D341Med (cell line): ENCODE data around the gene SPACA5.
A peak's percentile ranks its signal among the peaks of the same experiment; 100 is the strongest.
"Not testable (repeated sequence)": the region's sequence is repeated elsewhere in the genome, so short reads cannot be mapped to it uniquely, and the experiment has no call there.

Experiments used
- DNase-seq: peaks from one replicate; pipeline ENCODE4 v3.0.0; 2012; ENCODE audit warnings: low spot score

SPACA5 gene

DNA sequence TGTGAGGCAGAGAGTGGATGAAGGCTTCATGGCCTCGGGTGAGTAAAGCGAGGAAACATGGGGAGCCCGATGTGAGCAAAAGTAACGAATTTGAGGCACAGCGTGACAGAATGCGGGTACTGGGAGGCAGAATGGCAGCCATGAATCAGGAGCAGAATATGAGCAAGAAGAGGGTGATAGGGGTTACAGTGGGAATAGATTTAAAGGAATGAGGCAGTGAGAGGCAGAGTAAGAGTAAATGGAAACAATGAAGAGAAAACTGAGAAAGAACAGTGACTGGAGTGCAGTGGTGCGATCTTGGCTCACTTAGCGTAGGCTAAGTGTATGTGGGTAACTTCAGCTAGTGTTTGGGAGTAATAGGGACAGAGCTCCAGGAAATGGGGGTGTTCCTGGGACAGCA is at the start of gene SPACA5:
TSS of gene SPACA5 (plus strand) at position 301 of the 400 bp plus-strand sequence. CDS start 815 bp downstream, outside the sequence.
- not testable (repeated sequence) for DNase-seq

DNA sequence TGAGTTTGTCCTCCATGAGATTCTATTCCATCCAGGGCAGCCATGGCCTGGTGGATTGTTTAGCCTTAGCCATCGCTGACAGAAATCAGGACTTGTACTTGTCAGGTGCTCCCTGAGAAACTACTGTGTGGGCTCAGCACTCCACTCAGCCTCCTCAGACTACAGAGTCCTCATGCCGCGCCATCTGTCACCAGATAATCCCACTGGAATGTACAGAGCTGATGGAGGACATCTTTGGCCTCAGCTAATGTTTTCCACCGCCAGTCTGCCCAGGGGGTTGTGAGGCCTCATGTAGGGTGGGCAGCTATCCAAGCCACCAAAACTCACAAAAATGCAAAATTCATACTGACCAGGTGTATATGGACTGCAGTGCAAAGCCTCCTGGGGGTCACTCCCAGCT is 48.6 kb upstream of the SPACA5 start:
- DNase-seq = not testable (repeated sequence)

DNA sequence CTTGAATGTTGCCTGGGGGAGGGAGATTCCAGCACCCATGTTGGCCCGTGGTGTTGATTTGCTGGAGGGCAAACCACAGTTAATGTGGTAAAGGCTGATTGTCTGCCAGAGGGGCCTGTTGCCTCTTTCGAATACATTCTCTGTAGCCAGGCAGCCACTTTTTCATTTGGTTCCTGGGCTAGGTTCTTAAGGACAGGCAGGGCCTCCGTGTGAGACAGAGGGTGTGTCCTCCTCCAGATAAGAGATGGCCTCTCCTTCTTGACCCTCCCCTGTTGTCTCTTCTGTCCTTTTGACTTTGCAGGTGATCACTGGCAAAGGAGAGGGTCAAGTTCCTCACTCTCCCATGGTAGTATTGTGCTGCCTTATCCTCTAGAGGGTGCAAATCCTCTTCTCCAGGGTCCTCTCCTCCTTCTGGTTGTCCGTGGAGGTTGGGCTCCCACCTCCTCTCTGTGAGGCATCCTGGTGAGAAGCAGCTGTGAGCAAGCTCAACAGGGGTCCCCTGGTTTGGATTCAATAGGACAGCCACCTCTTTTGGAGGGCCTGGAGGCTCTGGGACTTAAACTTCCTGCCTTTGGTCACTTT is 47.9 kb upstream of the SPACA5 start:
- DNase-seq = no peak

DNA sequence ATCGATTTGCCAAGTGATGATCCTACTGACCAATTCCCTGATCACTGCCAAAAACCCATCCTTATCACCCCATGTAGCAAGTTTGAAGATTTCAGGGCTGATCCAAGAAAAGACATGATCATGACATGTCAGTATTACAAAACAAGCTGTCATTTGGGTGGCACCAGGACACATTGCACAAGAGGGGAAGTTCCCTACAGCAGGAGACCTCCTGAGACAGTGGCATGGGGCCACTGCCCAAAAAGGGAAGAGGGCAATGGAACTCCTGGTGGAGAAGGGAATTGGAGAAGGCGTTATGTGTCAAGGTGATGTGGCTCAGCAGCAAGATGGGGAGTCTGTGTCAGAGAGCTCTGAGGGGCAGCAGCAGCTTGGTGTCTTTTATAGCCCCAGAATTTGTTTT is 46.4 kb upstream of the SPACA5 start:
- no peak for DNase-seq

DNA sequence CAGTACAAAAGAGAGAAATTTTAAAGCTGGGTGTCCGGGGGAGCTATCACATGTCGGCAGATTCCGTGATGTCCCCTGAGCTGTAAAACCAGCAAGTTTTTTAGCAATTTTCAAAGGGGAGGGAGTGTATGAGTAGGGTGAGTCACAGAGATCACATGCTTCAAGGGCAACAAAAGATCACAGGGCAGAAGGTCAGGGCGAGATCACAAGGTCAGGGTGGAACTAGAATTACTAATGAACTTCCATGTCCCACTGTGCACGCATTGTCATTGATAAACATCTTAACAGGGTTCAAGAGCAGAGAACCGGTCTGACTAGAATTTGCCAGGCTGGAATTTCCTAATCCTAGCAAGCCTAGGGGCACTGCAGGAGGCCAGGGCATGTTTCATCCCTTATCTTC is 45.0 kb upstream of the SPACA5 start:
- DNase-seq = not testable (repeated sequence)

DNA sequence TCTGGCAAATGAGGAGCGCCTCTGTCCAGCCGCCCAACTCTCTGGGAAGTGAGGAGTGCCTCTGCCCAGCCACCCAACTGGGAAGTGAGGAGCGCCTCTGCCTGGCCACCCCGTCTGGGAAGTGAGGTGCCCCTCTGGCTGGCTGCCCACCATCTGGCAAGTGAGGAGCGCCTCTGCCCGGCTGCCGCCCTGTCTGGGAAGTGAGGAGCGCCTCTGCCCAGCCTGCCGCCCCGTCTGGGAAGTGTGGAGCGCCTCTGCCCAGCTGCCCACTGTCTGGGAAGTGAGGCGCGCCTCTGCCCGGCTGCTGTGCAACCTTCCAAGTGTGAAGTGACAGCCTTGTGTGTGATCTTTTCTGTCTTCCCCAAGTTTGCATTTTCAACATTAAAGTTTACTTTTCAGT is 41.3 kb upstream of the SPACA5 start:
- not testable (repeated sequence) for DNase-seq

DNA sequence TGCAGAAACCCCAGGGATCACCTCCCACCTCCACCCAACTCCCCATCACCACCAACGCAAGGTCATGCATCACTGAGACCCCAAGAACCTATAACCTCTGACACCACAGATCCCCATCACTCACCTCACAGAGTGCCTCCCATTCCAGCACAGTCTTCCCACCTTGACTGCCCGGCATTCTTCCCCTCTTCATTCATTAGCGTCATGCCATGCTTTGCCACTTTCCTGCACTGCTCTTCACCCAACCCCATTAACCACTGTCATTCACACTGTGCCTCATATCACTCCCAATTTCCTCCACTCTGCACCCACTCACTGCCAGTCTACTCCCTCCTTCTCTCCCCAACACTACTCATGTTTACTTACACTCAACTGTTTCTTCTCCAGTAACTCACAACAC is 33.6 kb upstream of the SPACA5 start:
- no peak for DNase-seq

DNA sequence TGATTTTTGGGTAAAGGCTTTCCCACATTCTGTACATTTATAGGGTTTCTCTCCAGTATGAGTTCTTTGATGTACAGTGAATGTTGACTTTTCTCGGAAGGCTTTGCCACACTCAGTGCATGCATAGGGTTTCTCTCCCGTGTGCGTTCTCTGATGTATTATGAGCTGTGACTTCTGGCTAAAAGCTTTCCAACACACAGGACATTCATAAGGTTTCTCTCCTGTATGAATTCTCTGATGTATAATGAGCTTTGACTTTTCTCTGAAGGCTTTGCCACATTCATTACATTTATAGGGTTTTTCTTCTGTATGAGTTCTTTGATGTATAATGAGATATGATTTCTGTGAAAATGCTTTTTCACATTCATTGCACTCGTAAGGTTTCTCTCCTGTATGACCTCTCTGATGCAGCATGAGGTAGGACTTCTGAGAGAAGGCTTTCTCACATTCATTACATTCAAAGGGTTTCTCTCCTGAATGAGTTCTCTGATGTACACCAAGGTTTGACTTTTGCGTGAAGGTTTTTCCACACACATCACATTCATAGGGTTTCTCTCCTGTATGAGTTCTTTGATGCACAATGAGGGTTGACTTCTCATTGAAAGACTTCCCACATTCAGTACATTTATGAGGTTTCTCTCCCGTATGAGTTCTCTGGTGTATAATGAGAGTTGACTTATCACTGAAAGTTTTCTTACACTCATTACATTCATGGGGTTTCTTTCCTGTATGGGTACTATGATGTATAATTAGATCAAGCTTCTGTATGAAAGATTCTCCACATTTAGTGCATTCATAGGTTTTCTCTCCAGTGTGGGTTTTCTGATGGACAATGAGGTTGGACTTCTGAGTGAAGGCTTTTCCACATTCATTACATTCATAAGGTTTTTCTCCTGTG is 30.3 kb upstream of the SPACA5 start:
- DNase-seq = no peak

DNA sequence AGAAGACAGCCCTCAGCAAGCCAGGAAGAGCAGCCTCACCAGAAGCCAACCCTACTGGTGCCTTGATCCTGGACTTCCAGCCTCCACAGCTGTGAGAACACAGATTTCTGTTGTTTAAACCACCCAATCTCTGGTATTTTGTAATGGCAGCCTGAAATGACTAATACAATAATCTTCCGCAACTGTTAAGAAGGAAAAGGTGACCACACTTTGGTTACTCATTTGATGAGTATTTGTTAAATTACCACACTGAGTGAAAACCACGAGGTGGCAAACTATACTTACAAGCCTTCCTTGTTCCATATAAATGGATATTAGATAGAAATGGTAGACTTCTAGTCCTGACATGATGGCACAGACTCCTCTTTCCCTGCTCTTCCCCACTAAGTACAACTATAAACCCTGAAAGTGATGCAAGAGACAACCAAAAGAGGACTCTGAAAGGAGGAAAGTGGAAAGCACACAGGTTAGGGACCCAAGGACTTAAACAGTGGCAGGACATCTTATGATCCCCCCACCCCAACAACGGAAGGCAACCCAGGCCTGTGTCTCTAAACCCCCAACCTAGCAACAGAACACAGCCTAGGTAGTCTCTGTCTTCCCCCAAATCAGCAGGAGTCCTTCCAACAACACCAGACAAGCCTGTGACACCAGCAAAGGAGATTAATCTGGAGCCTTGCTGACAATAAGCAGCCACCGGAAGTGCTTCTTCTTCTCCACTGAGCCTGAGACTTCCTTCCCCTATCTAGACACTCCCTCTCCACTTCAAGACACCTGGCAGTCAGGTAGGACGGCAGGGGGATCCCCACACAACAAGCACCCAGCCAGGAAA is 15.3 kb upstream of the SPACA5 start:
- no peak for DNase-seq

DNA sequence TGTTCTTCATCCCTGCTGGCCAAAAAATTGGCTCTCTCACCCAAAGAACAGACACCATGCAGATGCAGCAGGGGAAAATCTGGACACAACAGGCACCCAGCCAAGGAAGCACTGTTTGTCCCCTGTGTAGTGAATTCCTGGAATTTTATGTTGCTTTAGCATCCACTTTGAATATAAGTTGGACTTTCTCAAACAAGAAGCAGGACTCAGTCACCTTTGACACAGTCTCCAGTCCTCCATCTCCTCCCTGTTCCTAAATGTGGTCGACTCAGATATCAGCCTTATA is 14.8 kb upstream of the SPACA5 start:
- DNase-seq = no peak

DNA sequence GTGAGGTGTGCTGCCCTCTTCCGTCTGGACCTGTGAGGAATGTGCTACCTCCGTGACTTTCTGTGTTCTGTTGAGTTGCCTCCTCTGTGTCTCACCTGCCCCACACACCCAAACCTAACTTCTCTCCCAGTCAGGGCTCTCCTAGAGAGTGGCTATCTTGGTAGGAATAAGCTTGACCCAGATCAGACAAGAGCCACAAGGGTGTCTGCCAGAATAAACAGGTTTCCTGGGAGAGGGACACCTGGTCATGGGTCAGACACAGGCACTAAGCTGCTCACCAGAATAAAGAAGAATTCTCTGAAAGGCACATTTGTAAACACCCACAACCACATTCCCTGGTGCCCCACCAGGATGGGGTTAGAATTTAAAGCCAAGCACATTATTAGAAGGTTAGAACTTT is 14.1 kb upstream of the SPACA5 start:
- no peak for DNase-seq

DNA sequence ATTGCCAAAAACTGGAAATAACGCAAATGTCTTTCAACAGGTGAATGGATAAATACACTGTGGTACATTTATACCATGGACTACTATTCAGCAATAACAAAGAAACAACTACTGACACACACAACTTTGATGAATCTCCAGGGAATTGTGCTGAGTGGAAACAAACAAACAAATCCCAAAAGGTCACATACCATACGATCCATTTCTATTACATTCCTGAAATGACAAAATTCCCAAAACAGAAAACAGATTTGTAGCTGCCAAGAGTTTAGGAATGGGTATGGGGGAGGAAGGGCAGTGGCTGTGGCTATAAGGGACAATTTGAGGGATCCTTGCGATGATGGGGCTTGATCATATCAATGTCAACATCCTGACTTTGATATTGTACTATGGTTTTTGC is 5.5 kb upstream of the SPACA5 start:
- no peak for DNase-seq

DNA sequence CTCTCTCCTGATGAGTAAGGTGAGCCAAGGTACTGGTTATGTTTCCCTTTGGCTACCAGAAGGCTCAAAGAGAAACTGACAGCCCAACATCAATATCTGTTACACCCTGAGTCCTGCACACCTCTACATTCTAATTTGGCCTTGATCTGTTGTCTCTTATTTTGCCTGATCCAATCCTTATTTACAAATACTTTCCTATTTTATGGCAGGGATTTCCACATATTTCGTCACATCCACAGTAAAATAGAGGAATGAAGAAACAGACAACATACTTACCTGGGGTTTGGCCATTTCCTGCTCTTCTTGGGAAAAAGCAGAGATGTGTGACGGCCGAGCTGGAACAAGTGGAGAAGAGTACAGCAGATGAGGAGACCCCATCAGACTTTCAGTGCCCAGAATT is 4.5 kb upstream of the SPACA5 start:
- DNase-seq = no peak

DNA sequence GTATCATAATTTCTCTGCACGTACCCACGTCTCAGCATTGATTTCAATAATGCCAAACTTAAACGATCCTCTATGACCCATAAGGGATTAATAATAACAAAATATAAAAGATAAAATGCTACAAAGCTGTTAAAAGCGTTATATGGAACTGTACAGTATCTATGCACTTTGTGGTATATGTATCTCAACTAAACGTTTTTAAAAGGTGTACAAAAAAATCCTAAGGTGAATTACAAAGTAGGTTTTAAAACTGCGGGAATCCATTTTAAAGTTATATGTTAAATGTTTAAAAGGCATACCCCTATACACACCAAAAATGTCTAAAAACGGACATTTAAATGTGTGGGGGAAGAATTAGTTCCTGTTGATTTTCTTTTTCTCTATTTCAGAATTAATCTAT is 3.9 kb upstream of the SPACA5 start:
- no peak for DNase-seq

DNA sequence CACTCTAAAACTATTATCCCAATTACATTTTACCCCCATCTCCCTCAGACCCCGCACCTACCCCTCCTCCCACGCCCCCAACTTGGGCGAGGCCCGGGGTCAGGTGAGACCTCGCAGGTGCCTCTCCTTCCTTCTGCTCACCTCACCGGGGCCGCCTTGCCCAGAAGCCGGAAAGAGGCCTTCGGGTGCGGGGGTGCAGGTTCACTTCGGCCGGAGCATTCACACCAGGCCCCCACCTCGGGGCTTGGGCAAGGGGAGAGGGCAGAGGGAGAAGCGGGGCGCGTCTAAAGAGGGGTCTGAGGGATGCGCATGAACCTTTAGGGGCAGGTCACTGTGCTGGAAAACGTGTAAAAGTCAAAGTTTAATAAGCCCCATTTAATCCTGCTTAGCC is 3.4 kb upstream of the SPACA5 start:
- peak; percentile 27 for DNase-seq

DNA sequence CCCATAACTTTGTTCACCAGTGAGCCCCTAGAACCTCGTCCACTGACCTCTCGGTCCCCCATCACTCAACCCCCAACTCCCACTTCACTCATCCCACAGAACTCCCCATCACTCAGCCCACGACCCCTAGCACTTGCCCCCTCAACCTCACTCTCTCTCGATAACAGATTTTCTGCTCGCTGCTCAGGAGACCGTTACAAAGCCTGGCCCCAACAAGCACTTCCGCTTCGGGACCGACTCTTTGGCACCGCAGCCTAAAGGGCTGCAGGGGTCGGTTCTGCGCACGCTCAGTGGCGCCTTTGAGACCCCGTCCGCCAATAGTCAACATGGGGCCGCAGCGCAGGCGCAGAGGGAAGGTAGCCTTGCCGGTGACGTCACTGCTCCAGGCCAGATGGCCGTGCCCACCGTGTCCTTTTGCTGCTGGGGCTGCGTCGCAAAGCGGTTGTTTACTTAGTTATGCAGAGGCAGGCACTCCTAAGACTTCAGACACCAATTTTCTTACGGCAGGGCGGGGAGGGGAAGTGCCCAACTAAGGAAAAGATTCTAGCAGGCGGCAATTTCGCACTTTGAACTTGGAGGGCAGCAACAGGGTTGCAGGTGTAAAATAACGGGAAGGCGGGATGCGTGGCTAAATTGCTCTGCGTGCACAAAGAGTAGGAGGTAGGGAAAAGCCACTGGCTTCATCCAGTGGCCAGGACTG is 2.9 kb upstream of the SPACA5 start, which contains the start of gene ZNF182:
TSS of gene ZNF182 (minus strand) at position 232 of the 700 bp plus-strand sequence. CDS start 1,380 bp downstream, outside the sequence.
- peak; percentile 96 for DNase-seq

DNA sequence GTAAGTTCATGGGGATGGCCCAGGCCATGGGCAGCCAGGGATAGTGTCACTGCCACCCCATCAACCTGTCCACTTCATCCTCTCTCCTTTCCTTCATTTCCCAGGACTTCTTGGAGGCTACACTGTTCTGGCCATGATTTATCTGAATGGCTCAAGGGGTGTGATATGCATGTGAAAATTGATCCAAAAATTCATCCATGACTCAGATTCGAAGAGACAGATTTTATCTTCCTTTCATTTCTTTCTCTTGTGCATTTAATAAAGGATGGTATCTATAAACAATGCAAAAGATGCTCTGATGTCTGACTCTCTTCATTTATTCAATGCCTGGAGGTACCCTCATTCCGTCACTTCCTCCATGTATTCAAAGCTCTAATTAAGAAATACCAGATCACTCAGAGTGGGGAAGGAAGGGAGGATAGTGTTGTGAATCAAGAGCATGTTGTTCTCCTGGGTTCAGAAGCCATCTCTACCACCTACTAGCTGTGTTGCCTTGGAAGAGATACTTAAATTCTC is 2.7 kb downstream of the SPACA5 start:
- DNase-seq = not testable (repeated sequence)

DNA sequence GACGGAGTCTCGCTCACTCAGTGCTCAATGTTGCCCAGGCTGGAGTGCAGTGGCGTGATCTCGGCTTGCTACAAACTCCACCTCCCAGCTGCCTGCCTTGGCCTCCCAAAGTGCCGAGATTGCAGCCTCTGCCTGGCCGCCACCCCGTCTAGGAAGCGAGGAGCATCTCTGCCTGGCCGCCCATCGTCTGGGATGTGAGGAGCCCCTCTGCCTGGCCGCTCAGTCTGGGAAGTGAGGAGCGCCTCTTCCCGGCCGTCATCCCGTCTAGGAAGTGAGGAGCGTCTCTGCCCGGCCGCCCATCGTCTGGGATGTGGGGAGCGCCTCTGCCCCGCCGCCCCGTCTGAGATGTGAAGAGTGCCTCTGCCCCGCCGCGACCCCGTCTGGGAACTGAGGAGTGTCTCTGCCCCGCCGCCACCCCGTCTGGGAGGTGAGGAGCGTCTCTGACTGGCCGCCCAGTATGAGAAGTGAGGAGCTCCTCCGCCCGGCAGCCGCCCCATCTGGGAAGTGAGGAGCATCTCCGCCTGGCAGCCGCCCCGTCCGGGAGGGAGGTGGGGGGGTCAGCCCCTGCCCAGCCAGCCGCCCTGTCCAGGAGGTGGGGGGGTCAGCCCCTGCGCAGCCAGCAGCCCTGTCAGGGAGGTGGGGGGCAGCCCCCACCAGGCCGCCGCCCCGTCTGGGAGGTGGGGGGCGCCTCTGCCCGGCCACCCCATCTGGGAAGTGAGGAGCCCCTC is 10.0 kb downstream of the SPACA5 start:
- not testable (repeated sequence) for DNase-seq

DNA sequence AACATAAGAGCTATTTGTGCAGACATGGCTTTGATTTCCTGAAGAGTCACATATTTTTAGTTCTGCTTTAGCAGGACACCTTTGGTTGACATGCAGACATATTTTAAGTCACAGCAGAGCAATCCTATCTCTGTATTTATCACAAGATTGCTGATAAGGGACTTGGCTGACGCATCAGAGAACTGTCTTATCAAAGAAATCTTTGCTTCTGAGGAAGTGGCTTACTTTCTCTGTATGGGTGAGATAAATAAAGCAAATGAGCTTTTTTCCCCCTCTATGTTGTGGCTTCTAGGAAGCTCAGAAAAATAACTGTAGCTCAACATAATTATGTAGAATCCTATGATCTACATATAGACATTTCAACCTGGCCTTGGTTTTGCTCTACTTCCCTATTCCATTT is 13.1 kb downstream of the SPACA5 start:
- DNase-seq = not testable (repeated sequence)

DNA sequence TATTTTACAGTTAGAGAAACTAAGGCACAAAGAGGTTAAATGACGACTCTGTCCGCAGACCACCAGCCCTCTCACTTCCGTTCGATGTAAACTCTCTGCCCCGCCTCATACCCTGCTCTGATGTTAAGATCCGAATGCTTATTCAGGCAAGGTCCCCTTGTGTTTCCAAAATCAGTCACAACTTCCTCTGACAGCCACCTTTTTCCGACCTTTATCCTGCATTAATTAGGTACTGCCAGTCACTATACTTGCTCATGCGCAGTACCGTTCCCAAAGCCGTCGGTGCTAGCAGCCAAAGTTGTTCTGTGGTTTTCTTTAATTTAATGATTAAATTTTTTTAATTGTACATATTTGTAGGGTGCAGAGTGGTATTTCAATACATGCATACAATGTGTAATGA is 13.7 kb downstream of the SPACA5 start:
- DNase-seq = not testable (repeated sequence)
